HG02870 (cell line): ENCODE results near the gene CAMK2D.
"Not testable (repeated sequence)": the region's sequence is repeated elsewhere in the genome, so short reads cannot be mapped to it uniquely, and the experiment has no call there.

Experiments
- ATAC-seq: cut with Tn5 transposase; IDR thresholded peaks from one replicate; pipeline ENCODE4 v1.9.1; 2021; ENCODE audit warnings: mild to moderate bottlenecking, moderate library complexity; ENCODE audit not compliant: unreplicated experiment

The CAMK2D gene

DNA sequence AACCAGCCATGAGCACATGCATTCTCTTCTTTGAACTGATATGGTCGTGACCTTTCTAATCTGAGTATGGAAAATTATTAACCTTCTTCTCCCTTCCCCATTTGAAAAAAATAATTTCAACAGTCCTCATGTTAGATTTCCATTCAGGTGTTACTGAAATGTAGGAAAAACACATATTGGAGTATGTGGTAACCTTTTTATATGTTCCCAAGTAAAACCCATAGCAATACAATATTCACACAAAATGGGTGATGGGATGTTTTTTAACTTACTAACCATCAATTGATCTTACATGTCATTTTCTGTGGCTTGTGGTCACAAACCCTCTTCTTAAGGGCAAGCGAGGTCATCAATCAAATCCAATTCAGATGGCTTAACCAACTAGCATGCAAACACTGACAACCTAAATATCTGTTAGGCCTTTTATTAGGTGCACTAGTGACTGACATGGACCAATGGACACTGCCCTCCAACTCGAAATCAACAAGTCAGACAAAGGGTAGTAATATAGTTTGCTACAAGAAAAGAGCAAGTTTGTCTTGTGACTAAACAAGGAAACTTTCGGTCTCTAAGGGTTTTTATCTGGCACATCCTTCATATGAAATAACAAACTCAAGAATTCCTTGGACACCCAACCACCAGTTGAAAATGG is 74.3 kb downstream of the CAMK2D start:
- no peak for ATAC-seq

DNA sequence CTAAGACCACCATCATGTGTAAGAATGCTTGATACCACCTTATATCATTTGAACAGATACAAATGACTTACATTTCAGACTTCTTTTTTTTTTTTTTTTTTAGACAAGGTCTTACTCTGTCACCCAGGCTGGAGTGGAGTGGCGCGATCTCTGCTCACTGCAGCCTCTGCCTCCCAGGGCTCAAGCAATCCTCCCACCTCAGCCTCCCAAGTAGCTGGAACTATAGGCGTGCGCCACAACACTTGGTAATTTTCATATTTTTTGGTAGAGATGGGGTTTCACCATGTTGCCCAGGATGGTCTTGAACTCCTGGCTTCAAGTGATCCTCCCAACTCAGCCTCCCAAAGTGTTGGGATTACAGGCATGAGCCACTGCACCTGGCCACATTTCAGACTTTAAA is 76.4 kb downstream of the CAMK2D start:
- ATAC-seq = not testable (repeated sequence)

DNA sequence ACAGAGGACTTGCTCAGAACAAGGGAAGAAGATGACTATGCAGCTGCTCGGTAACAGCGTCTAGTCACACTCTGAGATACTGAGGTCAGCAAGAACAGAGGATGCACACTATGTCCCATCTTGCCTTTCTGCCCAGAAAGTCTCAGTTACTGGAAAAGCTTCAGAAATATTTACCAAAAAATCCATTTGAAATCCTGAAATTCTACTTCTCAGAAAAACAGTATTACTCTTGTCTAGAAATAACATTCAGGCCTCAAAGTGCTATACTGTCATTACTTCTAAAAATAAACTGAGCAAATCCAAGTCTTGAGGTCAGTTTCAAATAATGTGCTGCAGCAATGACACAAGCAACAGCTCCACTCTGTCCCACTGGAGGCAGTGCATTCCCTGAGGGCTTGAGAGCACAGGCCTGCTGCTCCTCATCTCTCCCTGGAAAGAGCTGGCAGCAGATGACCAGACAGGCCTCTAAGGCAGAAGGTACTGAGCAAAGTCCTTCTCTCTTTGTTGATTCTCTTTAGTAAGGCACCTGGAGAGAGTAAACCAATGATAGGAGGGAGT is 76.9 kb downstream of the CAMK2D start:
- no peak for ATAC-seq

DNA sequence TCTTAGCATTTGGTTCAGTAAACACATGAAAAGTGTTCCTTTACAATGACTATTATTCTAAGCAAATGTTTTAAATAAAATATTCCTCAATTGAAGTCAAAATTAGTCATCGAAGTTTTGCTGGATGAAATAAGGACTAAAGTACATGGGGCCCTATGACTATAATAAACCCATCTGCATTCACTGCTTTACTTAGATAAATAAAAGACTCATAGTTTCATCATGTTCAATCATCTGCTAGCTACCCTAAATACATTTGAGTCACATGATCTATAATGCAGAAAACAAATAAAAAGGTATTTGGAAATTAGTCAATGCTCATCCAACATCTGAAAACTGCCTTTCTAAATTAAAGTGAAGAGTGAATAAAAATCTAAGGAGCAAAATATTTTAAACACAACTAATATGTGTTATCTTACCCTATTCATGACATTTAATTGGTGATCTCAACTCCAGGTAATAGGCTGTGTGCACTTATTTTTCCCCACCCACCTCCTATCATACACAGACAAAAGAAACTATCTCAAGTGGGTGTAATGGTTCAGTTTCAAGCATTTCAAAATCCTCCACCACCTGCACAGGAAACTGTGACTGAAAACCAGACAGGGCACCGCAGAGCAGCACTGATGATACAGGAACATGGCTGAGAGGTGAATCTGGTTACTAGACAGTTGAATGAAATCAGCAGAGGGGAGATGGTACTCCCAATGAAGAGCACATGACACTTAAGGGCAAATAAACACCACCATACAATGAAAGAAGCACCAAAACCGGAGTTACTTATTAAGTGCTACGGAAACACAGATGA is 78.6 kb downstream of the CAMK2D start:
- peak; percentile 98 for ATAC-seq

GRCh38 chr4:113678641-113679040 is 82.9 kb downstream of the CAMK2D start:
- ATAC-seq = no peak

- no peak for ATAC-seq
Measured at GRCh38 chr4:113677325-113677724, 84.2 kb downstream of the CAMK2D start.

- ATAC-seq = no peak
Measured at GRCh38 chr4:113675731-113676697, 85.5 kb downstream of the CAMK2D start.

DNA sequence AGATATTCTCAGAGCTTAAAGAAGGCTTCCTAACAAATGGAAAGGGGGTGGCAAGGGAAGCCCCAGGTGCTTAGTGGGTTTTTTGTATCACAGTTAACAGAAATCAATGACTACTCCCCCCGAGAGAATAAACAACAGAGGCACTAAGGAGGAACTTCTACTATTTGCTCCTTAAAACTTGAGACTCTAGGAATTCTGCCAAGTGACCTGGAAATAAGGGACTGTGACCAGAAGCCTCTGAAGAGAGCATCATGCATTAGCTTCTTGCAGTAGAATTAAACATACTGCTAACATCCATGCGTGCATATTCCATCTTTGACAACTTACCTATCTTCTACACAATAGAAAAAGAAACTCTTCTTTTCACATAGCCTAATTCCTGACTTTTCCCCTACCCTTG is 86.8 kb downstream of the CAMK2D start:
- ATAC-seq = no peak

- ATAC-seq = no peak
Measured at GRCh38 chr4:113674251-113674650, 87.3 kb downstream of the CAMK2D start.

GRCh38 chr4:113673450-113673849 is 88.1 kb downstream of the CAMK2D start:
- ATAC-seq = peak; percentile 88

- no peak for ATAC-seq
Measured at GRCh38 chr4:113666386-113667114, 95.0 kb downstream of the CAMK2D start.

DNA sequence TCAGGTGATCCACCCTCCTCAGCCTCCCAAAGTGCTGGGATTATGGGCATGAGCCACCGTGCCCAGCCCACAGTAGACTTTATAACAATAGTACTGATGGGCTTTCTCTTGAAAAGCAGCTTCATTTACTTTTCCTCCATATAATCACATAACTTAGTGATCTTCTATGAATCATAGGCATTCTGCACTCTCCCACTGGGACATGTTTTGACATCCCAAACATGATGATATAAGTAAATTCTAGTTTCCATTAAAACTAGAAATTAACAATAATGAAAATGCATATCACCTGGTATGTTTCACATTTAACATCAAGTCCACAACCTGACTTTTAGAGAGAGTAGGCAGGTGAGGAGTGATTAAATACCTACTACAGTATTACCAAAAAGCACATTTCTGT is 96.5 kb downstream of the CAMK2D start:
- ATAC-seq = no peak

DNA sequence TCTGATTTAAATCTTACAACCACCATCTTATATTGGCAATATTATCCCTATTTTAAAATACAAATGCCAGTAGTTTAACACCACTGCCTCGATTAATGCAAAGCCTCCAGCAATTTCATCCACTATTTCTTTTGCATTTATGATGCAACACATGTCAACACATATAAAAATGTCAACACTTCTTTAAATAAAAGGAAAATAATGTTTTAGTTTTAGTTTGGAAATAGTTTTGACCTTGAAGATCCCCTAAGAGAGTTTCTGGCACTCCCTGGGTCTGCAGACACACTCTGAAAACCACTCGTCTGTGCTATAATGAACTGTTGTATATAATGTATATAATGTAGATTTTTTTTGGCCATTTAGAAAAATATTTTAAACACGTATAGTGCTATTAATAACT is 99.0 kb downstream of the CAMK2D start:
- ATAC-seq = no peak

GRCh38 chr4:113659127-113659526 is 102.4 kb downstream of the CAMK2D start:
- ATAC-seq = no peak

DNA sequence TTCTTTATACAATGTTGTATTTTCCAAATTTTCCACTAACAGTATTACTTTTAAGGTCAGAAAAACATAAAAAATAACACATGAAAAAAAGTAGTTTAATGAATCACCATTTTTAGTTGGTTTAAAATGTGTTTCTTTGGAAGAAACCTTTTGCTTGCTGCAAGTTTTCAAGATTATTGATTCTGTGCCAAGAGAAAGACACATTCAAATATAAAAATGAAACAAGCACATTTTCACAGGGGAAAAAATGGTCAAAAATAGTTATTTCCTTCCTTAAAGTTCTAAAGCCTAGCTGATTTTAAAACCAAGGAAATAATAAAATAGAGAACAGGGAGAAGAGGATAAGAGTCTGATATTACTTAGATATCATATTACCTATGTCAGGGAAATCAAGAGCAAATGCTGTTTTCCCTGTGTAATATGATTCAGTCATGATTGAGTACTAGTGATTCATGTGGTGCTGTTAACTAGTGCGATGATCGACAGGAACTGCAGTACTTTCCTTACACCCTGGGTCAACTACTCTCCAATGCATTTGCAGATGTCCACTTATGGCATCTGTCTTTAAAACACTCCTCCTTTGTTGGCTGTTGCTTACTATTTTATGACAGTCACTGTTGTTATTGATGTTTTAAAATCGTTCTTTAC is 103.8 kb downstream of the CAMK2D start:
- no peak for ATAC-seq

DNA sequence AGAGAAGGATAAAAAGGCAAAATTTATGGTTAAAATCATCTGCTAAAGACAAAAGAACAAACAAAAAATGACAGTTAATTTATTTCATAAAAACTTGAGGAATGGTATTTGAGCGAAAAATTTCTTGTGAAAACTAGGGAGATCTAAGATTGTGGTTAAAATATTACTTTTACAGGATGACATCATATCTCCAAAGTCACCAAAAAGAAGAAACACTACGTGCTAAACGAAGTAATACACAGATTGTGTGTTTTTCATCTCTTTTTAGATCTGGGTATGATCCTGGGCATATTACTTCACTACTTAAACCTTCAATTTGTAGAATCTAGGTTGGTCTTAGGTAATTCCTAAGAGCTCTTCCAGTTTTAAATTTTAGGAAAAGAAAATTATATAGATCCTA is 107.7 kb downstream of the CAMK2D start:
- no peak for ATAC-seq

DNA sequence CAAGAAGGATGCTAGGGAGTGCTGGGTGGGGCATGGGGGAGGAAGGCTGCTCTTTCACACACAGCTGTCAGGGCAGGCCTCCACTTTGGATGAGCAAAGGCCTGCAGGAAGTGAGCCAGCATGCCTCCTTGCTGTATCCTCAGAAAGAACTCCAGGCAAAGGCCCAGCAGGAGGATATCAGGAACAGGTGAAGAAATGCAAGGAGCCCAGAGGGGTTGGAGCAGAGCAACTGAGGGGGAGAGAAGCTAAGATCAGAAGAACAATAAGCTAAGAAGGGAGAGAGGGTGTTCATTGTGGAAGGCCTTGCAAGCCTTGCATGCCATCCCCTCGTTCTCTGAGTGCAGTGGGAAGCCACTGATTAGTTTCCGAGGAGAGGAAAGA is 115.1 kb downstream of the CAMK2D start:
- no peak for ATAC-seq

GRCh38 chr4:113645771-113646441 is 115.6 kb downstream of the CAMK2D start:
- ATAC-seq = no peak

DNA sequence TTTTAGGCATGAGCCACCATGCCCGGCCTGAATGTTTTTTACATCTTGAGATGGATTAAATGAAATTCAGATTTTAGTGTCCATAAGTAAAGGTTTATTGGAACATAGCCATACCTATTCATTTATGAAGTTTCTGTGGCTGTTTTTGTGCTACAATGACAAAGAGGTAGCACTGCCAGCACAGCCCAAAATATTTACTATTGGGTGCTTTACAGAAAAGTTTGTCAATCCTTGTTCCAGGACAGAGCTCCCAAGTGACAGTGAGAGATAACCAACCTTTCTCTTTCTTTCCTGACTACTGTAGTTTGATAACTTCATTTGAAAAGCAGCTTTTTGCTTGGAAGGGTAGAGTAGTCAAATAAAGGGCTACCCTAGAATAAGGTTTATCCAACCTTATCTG is 116.2 kb downstream of the CAMK2D start:
- no peak for ATAC-seq
